MM.1S (cell line): Measurements from ENCODE around the gene CDH2.

Experiments used
- DNase-seq: peaks from one replicate; pipeline ENCODE4 v3.0.0-alpha.2; 2015
- H2AFZ ChIP-seq: fragments of 300-600 bp; sonication (generic); 2 replicates; pipeline ENCODE4 v1.6.0; 2016; ENCODE audit warnings: antibody characterized with exemption, low read length
- H3F3A ChIP-seq: fragments of 300-600 bp; sonication (generic); 2 replicates; pipeline ENCODE4 v1.6.1; 2016; ENCODE audit warnings: mild to moderate bottlenecking, antibody characterized with exemption, low read length, moderate library complexity, mixed read lengths; ENCODE audit not compliant: insufficient read depth
- H3K27ac ChIP-seq: fragments of 300-600 bp; sonication (generic); 2 replicates; pipeline ENCODE4 v1.5.1; 2016; ENCODE audit warnings: mild to moderate bottlenecking, low read length
- H3K27me3 ChIP-seq: fragments of 300-600 bp; sonication (generic); replicated peaks from 2 replicates; pipeline ENCODE4 v1.6.0; 2016; ENCODE audit warnings: low read length; ENCODE audit not compliant: insufficient read depth
- H3K36me3 ChIP-seq: fragments of 300-600 bp; sonication (generic); replicated peaks from 2 replicates; pipeline ENCODE4 v1.6.1; 2016; ENCODE audit warnings: mild to moderate bottlenecking, low read length, mixed read lengths; ENCODE audit not compliant: insufficient read depth
- H3K4me1 ChIP-seq: fragments of 300-600 bp; sonication (generic); 2 replicates; pipeline ENCODE4 v1.6.1; 2016; ENCODE audit warnings: low read length, mixed read lengths
- H3K4me2 ChIP-seq: fragments of 300-600 bp; sonication (generic); 2 replicates; pipeline ENCODE4 v1.6.0; 2016; ENCODE audit warnings: low read depth, low read length
- H3K4me3 ChIP-seq: fragments of 300-600 bp; sonication (generic); 2 replicates; pipeline ENCODE4 v1.5.1; 2016; ENCODE audit warnings: low read length, mixed read lengths
- H3K79me2 ChIP-seq: fragments of 300-600 bp; sonication (generic); 2 replicates; pipeline ENCODE4 v1.6.1; 2016; ENCODE audit warnings: mixed run types, low read length, mixed read lengths
- H3K9ac ChIP-seq: fragments of 300-600 bp; sonication (generic); 2 replicates; pipeline ENCODE4 v1.6.1; 2016; ENCODE audit warnings: low read length, mixed read lengths
- H3K9me2 ChIP-seq: fragments of 300-600 bp; sonication (generic); replicated peaks from 2 replicates; pipeline ENCODE4 v1.6.1; 2016; ENCODE audit warnings: mild to moderate bottlenecking, low read length, mixed read lengths; ENCODE audit not compliant: insufficient read depth
- H3K9me3 ChIP-seq: fragments of 300-600 bp; sonication (generic); replicated peaks from 2 replicates; pipeline ENCODE4 v1.6.1; 2016; ENCODE audit warnings: mild to moderate bottlenecking, low read length, mixed read lengths; ENCODE audit not compliant: insufficient read depth
- H4K20me1 ChIP-seq: fragments of 300-600 bp; sonication (generic); 2 replicates; pipeline ENCODE4 v1.6.1; 2016; ENCODE audit warnings: mild to moderate bottlenecking, low read length, moderate library complexity, mixed read lengths; ENCODE audit not compliant: insufficient read depth
- CTCF ChIP-seq: fragments of 300-600 bp; sonication (generic); IDR thresholded peaks from 2 replicates; pipeline ENCODE4 v1.5.1; 2016; ENCODE audit warnings: antibody characterized with exemption, low read length, mixed read lengths
- EZH2 ChIP-seq: fragments of 300-600 bp; sonication (generic); optimal IDR thresholded peaks from 2 replicates; pipeline ENCODE3; 2017; ENCODE audit warnings: low read depth, mild to moderate bottlenecking, antibody characterized with exemption, low read length, mixed read lengths
- EZH2phosphoT487 ChIP-seq: fragments of 300-600 bp; sonication (generic); IDR thresholded peaks from 2 replicates; pipeline ENCODE4 v1.6.1; 2018; ENCODE audit warnings: antibody characterized with exemption, low read length

Gene CDH2

GRCh38 chr18:28124131-28125029, 52.5 kb downstream of the CDH2 start:
- H3K9ac ChIP-seq, result no peak overlapping the region
- H3F3A ChIP-seq, result no peaks in the 10 kb centered on the region
- no peaks in the 10 kb centered on the region for H3K36me3 ChIP-seq
- no peaks in the 10 kb centered on the region for H4K20me1 ChIP-seq
- no peak overlapping the region for H3K4me3 ChIP-seq
- DNase-seq, result no peak
- H3K79me2 ChIP-seq, result no peaks in the 10 kb centered on the region
- H2AFZ ChIP-seq, result no peak overlapping the region
- no peak overlapping the region for H3K4me2 ChIP-seq
- no peaks in the 10 kb centered on the region for H3K9me3 ChIP-seq
- no peak overlapping the region for H3K27ac ChIP-seq
- H3K9me2 ChIP-seq, result no peaks in the 10 kb centered on the region
- no peaks in the 10 kb centered on the region for H3K27me3 ChIP-seq
- no peaks in the 10 kb centered on the region for H3K4me1 ChIP-seq
- no peak for TF ChIP-seq CTCF
- no peak for TF ChIP-seq EZH2
- no peak for TF ChIP-seq EZH2phosphoT487

GRCh38 chr18:28123401-28124030, 53.4 kb downstream of the CDH2 start:
- H3K27me3 ChIP-seq, result no peaks in the 10 kb centered on the region
- no peak overlapping the region for H3K9ac ChIP-seq
- no peaks in the 10 kb centered on the region for H4K20me1 ChIP-seq
- no peaks in the 10 kb centered on the region for H3K9me2 ChIP-seq
- no peak overlapping the region for H3K4me2 ChIP-seq
- no peaks in the 10 kb centered on the region for H3K9me3 ChIP-seq
- TF ChIP-seq CTCF (no peak), EZH2phosphoT487 (no peak), EZH2 (no peak)
- no peaks in the 10 kb centered on the region for H3K4me1 ChIP-seq
- no peaks in the 10 kb centered on the region for H3F3A ChIP-seq
- H3K36me3 ChIP-seq, result no peaks in the 10 kb centered on the region
- H3K4me3 ChIP-seq, result no peak overlapping the region
- no peak overlapping the region for H3K27ac ChIP-seq
- no peaks in the 10 kb centered on the region for H3K79me2 ChIP-seq
- DNase-seq, result no peak
- no peak overlapping the region for H2AFZ ChIP-seq

- no peaks in the 10 kb centered on the region for H4K20me1 ChIP-seq
- no peak for DNase-seq
- no peaks in the 10 kb centered on the region for H3K36me3 ChIP-seq
- H3K9me3 ChIP-seq, result no peaks in the 10 kb centered on the region
- no peaks in the 10 kb centered on the region for H3F3A ChIP-seq
- TF ChIP-seq EZH2 (no peak), EZH2phosphoT487 (no peak), CTCF (no peak)
- no peak overlapping the region for H3K4me3 ChIP-seq
- no peak overlapping the region for H2AFZ ChIP-seq
- H3K27me3 ChIP-seq, result no peaks in the 10 kb centered on the region
- no peak overlapping the region for H3K27ac ChIP-seq
- no peaks in the 10 kb centered on the region for H3K9me2 ChIP-seq
- no peaks in the 10 kb centered on the region for H3K79me2 ChIP-seq
- H3K9ac ChIP-seq, result no peak overlapping the region
- H3K4me2 ChIP-seq, result no peak overlapping the region
- no peaks in the 10 kb centered on the region for H3K4me1 ChIP-seq
Observed at GRCh38 chr18:28120828-28121515, 56.0 kb downstream of the CDH2 start.
